CD4-positive, alpha-beta T cell (primary cell): ENCODE measurements around the gene SEPTIN1. TPM values are rescaled to one million over a fixed set of nuclear protein-coding genes. Genes with fewer than 3 reads are reported as not detected.

ENCODE experiments used
- ATAC-seq: fragments of 200-7000 bp; cut with Tn5 transposase; one replicate; pipeline ENCODE4 v1.10.0; 2022; ENCODE audit warnings: mild to moderate bottlenecking; ENCODE audit not compliant: poor library complexity
- CTCF ChIA-PET: fragments of 350-600 bp; sonication (Branson Sonifier 250); formaldehyde crosslinking; loops from one replicate; lab custom pipeline; 2021; ENCODE audit warnings: antibody characterized with exemption, inconsistent platforms; lab: Charles Lee
- POLR2A ChIA-PET: fragments of 350-600 bp; sonication (Branson Sonifier 250); formaldehyde crosslinking; loops from one replicate; lab custom pipeline; 2021; ENCODE audit warnings: antibody characterized with exemption, inconsistent platforms; lab: Charles Lee
- DNase-seq, 14 experiments: peaks; one replicate each; pipeline ENCODE4 v3.0.0-alpha.2; 2013 to 2020; ENCODE audit warnings: mixed read lengths in 2 of 14
- H3K27ac ChIP-seq, 2 donors: one replicate each; pipeline versions ENCODE4 v1.5.1 to v1.7.0; 2013; ENCODE audit warnings: low read length in 2 of 2, low read depth in 1 of 2, mild to moderate bottlenecking in 1 of 2
- H3K27me3 ChIP-seq, 2 experiments: 1 replicate in 1 of 2; 2 replicates in 1 of 2; pipeline versions ENCODE4 v1.6.1 to v1.7.0; 2013; ENCODE audit warnings: low read length in 2 of 2, control low read depth in 1 of 2, mild to moderate bottlenecking in 1 of 2, moderate library complexity in 1 of 2; ENCODE audit not compliant: insufficient read depth in 2 of 2, control insufficient read depth in 1 of 2
- H3K36me3 ChIP-seq: one replicate; pipeline ENCODE4 v1.6.1; 2013; ENCODE audit warnings: low read length, control low read depth; ENCODE audit not compliant: insufficient read depth
- H3K4me1 ChIP-seq: one replicate; pipeline ENCODE4 v1.6.1; 2013; ENCODE audit warnings: low read length, control low read depth; ENCODE audit not compliant: insufficient read depth
- H3K4me3 ChIP-seq: one replicate; pipeline ENCODE4 v1.5.1; 2013; ENCODE audit warnings: mild to moderate bottlenecking, low read length, moderate library complexity
- H3K9me3 ChIP-seq, 2 experiments: 1 replicate in 1 of 2; 2 replicates in 1 of 2; pipeline versions ENCODE4 v1.6.1 to v1.7.0; 2013; ENCODE audit warnings: low read length in 2 of 2, mild to moderate bottlenecking in 2 of 2, control low read depth in 1 of 2, moderate library complexity in 1 of 2; ENCODE audit not compliant: control insufficient read depth in 1 of 2, insufficient read depth in 1 of 2
- H3K27ac Mint-ChIP-seq: one replicate; pipeline ENCODE4 v1.8.0; 2020; ENCODE audit warnings: mixed read lengths
- H3K27me3 Mint-ChIP-seq: one replicate; pipeline ENCODE4 v1.8.0; 2021; ENCODE audit warnings: mixed read lengths
- H3K36me3 Mint-ChIP-seq: one replicate; pipeline ENCODE4 v1.8.0; 2021; ENCODE audit warnings: low read depth, mixed read lengths
- H3K4me1 Mint-ChIP-seq: one replicate; pipeline ENCODE4 v1.8.0; 2021; ENCODE audit warnings: low read depth, mixed read lengths
- H3K4me3 Mint-ChIP-seq: one replicate; pipeline ENCODE4 v1.8.0; 2020; ENCODE audit warnings: mild to moderate bottlenecking, mixed read lengths
- H3K9me3 Mint-ChIP-seq: one replicate; pipeline ENCODE4 v1.8.0; 2020; ENCODE audit warnings: mixed read lengths
- intact Hi-C, 2 experiments: fragments of 100-400 bp; cut with DNase I in 1 of 2; cut with micrococcal nuclease in 1 of 2; formaldehyde crosslinking; loops; one replicate each; pipeline versions ENCODE4 v1.15.1 to v1.9.0; 2023 to 2025; cut with DNase I, micrococcal nuclease
- total RNA-seq, 174 experiments: library from RNA in 2 of 174; stranded (reverse) in 2 of 174; gene quantifications; one replicate each; pipeline ENCODE4 v1.2.3 and lab custom pipeline; 2021 to 2026
- TF ChIP-seq, protein P1 (sequence below): fragments of 200-600 bp; IDR thresholded peaks from one replicate; pipeline ENCODE4 v1.8.0; 2022; ENCODE audit warnings: antibody characterized with exemption, mild to moderate bottlenecking

SEPTIN1 gene
- total RNA-seq, 2 experiments from 2014 or later, result 161 to 163 TPM

DNA sequence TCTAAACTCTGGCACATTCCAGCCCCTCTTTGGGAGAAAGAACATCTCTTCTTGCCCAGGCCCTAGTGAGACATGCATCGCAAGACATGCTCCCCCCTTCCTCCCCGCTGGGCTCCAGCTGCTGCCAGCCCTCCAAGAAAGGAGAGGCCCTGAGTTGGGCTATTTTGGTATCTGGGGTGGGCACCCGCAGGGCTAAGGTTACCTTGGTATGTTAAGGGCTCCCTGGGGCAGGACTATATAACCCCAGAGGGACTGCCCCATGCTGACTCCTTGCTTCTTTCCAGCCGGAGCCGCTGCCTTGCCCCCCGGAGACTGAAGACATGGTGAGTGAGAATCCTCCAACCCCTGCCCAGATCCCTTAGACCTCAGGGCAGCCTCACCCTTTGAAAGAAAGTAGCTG, 7.8 kb downstream of the SEPTIN1 start, which contains the start of gene MYL11:
Gene MYL11, plus strand, starts transcription at position 265 of the 400 bp plus-strand sequence. Its CDS starts 56 bp downstream, at position 321.
- TF ChIP-seq, protein P1, sequence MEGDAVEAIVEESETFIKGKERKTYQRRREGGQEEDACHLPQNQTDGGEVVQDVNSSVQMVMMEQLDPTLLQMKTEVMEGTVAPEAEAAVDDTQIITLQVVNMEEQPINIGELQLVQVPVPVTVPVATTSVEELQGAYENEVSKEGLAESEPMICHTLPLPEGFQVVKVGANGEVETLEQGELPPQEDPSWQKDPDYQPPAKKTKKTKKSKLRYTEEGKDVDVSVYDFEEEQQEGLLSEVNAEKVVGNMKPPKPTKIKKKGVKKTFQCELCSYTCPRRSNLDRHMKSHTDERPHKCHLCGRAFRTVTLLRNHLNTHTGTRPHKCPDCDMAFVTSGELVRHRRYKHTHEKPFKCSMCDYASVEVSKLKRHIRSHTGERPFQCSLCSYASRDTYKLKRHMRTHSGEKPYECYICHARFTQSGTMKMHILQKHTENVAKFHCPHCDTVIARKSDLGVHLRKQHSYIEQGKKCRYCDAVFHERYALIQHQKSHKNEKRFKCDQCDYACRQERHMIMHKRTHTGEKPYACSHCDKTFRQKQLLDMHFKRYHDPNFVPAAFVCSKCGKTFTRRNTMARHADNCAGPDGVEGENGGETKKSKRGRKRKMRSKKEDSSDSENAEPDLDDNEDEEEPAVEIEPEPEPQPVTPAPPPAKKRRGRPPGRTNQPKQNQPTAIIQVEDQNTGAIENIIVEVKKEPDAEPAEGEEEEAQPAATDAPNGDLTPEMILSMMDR, result no peak
- Histone ChIP-seq H3K27me3 (no peaks in the 10 kb centered on the region), H3K9me3 (no peaks in the 10 kb centered on the region), H3K4me3 (no peak within 1 kb of the TSS), H3K27ac (peak within 1 kb of the TSS; percentile 31 to 100), H3K4me1 (peaks cover 54% of the 10 kb centered on the region), H3K36me3 (peaks cover 13% of the 10 kb centered on the region)
- ATAC-seq, result no peak
- Mint-ChIP-seq H3K36me3 (peaks cover 22% of the 10 kb centered on the region), H3K27me3 (no peaks in the 10 kb centered on the region), H3K4me3 (no peak within 1 kb of the TSS), H3K9me3 (no peaks in the 10 kb centered on the region), H3K4me1 (peaks cover 43% of the 10 kb centered on the region), H3K27ac (peak within 1 kb of the TSS; percentile 100)
- no peak for DNase-seq
- POLR2A ChIA-PET, result no interaction called here
- CTCF ChIA-PET, result interaction anchor here (1.4 kb wide), 1 partner anchor 35 kb away, joined by 4 read pairs; no protein-coding TSS in a partner anchor
- intact Hi-C loops, result loop anchor here (5.0 to 10.0 kb wide), 4 partner anchors 33 to 550 kb away; partner anchors contain the start of genes FBRS (in 1 of the 2), FBXL19 (in 1 of the 2) and ZNF771 (in 1 of the 2)

DNA sequence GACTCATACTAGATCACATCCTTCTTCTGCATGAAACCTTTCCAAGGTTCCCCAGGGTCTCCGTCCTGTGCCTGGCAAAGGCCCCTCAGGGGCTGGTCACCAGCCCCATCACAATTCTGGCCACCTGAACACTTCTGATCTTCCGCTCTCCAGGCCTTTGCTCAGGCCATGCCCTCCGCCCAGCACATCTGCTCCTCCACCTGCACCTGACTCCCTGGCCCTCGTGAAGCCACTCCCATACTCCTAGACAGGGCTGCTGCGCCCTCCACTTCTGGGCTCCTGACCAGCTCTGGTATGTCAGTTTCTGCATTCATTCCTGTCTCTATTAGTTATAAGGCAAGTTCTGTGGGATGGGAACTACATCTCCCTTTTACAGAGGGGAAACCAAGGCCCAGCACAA, 9.6 kb downstream of the SEPTIN1 start:
- H3K27ac ChIP-seq, result peak overlapping the region in 1 of 2 donors; percentile 18
- intact Hi-C loops, result loop anchor here (5.0 to 10.0 kb wide), 4 partner anchors 35 to 552 kb away; partner anchors contain the start of genes FBRS (in 1 of the 2), FBXL19 (in 1 of the 2) and ZNF771 (in 1 of the 2)
- Mint-ChIP-seq H3K36me3 (peaks cover 4% of the 10 kb centered on the region), H3K27ac (peak overlapping the region; percentile 81), H3K4me3 (peak overlapping the region; percentile 72), H3K9me3 (no peaks in the 10 kb centered on the region), H3K4me1 (peaks cover 43% of the 10 kb centered on the region), H3K27me3 (no peaks in the 10 kb centered on the region)
- CTCF ChIA-PET, result interaction anchor here (0.9 to 2.7 kb wide), 2 partner anchors 10 to 37 kb away, joined by 3 to 19 read pairs; partner anchors contain the start of gene SEPTIN1
- peaks cover 56% of the 10 kb centered on the region for H3K4me1 ChIP-seq
- DNase-seq (no peak), ATAC-seq (no peak)
- H3K9me3 ChIP-seq, result no peaks in the 10 kb centered on the region
- H3K27me3 ChIP-seq, result no peaks in the 10 kb centered on the region
- H3K36me3 ChIP-seq, result peaks cover 10% of the 10 kb centered on the region
- POLR2A ChIA-PET, result interaction anchor here (0.5 to 6.0 kb wide), 2 partner anchors 8 to 45 kb away, joined by 3 to 153 read pairs; partner anchors contain the start of gene SEPTIN1
- no peak overlapping the region for H3K4me3 ChIP-seq
- TF ChIP-seq, protein P1, result no peak

DNA sequence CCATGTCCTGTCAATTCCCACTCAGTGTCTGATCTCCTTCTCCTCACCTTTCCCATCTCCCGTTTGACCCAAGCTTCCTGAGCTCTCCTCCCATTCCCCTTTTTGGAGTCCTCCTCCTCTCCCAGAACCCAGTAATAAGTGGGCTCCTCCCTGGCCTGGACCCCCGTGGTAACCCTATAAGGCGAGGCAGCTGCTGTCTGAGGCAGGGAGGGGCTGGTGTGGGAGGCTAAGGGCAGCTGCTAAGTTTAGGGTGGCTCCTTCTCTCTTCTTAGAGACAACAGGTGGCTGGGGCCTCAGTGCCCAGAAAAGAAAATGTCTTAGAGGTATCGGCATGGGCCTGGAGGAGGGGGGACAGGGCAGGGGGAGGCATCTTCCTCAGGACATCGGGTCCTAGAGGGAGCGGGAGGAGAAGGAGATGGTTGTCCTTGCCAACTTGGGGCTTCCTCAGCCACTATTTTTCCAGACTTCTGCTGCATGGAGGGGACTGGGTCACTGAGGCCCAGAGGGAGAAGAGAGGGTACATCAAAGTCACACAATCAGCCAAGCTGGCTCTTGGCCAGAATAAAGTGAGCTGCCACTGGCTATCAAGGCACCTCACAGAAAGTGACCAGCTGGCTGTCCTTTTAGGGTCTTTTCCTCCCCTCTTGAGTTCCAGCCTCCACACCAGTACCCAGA, 10.2 kb downstream of the SEPTIN1 start:
- TF ChIP-seq, protein P1, result no peak
- H3K4me1 ChIP-seq, result peaks cover 55% of the 10 kb centered on the region
- DNase-seq, result no peak
- ChIA-PET POLR2A (interaction anchor here (0.5 to 6.0 kb wide), 7 partner anchors 9 to 164 kb away, joined by 3 to 153 read pairs (median 19); partner anchors contain the start of genes CD2BP2, SEPTIN1, ZNF48 and ZNF747), CTCF (interaction anchor here (0.9 to 2.7 kb wide), 3 partner anchors 10 to 58 kb away, joined by 3 to 19 read pairs (median 6); partner anchors contain the start of genes DCTPP1 and SEPTIN1)
- peak overlapping the region; percentile 85 for H3K4me3 Mint-ChIP-seq
- no peaks in the 10 kb centered on the region for H3K9me3 Mint-ChIP-seq
- H3K36me3 Mint-ChIP-seq, result peaks cover 4% of the 10 kb centered on the region
- no peaks in the 10 kb centered on the region for H3K27me3 Mint-ChIP-seq
- no peaks in the 10 kb centered on the region for H3K27me3 ChIP-seq
- peak overlapping the region; percentile 81 for H3K27ac Mint-ChIP-seq
- peaks cover 43% of the 10 kb centered on the region for H3K4me1 Mint-ChIP-seq
- peak overlapping the region; percentile 18 to 78 for H3K27ac ChIP-seq
- no peaks in the 10 kb centered on the region for H3K9me3 ChIP-seq
- intact Hi-C loops, result loop anchor here (5.0 to 10.0 kb wide), 4 partner anchors 35 to 553 kb away; partner anchors contain the start of genes FBRS (in 1 of the 2), FBXL19 (in 1 of the 2) and ZNF771 (in 1 of the 2)
- H3K4me3 ChIP-seq, result no peak overlapping the region
- H3K36me3 ChIP-seq, result peaks cover 10% of the 10 kb centered on the region
- no peak for ATAC-seq
